SK-N-SH (cell line): ENCODE measurements around the gene NTN1.

Experiments
- CTCF ChIP-seq: fragments of 200-600 bp; sonication (generic); IDR thresholded peaks from 2 replicates; pipeline ENCODE4 v1.6.1; 2017; ENCODE audit warnings: antibody characterized with exemption, mild to moderate bottlenecking, moderate library complexity
- ELF1 ChIP-seq: IDR thresholded peaks from 2 replicates; pipeline ENCODE4 v1.4.0; 2012
- GATA2 ChIP-seq: sonication (generic); formaldehyde crosslinking; IDR thresholded peaks from 2 replicates; pipeline ENCODE4 v1.5.0; 2020; ENCODE audit warnings: mild to moderate bottlenecking, missing genetic modification reagents
- MAX ChIP-seq: IDR thresholded peaks from 2 replicates; pipeline ENCODE4 v1.4.0; 2012; ENCODE audit warnings: low read depth
- MEF2A ChIP-seq: IDR thresholded peaks from 2 replicates; pipeline ENCODE4 v1.4.0; 2012; ENCODE audit warnings: low read depth, borderline replicate concordance
- MXI1 ChIP-seq: IDR thresholded peaks from 2 replicates; pipeline ENCODE4 v1.6.1; 2012; ENCODE audit warnings: mild to moderate bottlenecking, low read depth, low read length, improper control_type of control experiment
- POLR2AphosphoS5 ChIP-seq: IDR thresholded peaks from 2 replicates; pipeline ENCODE4 v1.6.1; 2012; ENCODE audit warnings: low read depth, low read length
- RAD21 ChIP-seq: IDR thresholded peaks from 2 replicates; pipeline ENCODE4 v1.6.1; 2012; ENCODE audit warnings: mild to moderate bottlenecking, low read length
- SIN3A ChIP-seq: IDR thresholded peaks from 2 replicates; pipeline ENCODE4 v1.6.1; 2012; ENCODE audit warnings: low read depth, mild to moderate bottlenecking, low read length, moderate library complexity, borderline replicate concordance
- SMC3 ChIP-seq: IDR thresholded peaks from 2 replicates; pipeline ENCODE4 v1.6.1; 2012; ENCODE audit warnings: low read depth, low read length, improper control_type of control experiment
- ZBTB33 ChIP-seq: IDR thresholded peaks from 2 replicates; pipeline ENCODE4 v1.4.0; 2012; ENCODE audit warnings: low read depth, borderline replicate concordance

- TF ChIP-seq CTCF (no peak), ZBTB33 (no peak), SMC3 (no peak), POLR2AphosphoS5 (no peak), GATA2 (CRISPR knock-in tag) (no peak), SIN3A (no peak), MAX (no peak), MXI1 (no peak), ELF1 (no peak), MEF2A (no peak), RAD21 (no peak)
These were observed 36.0 kb downstream of the NTN1 start for GRCh38 chr17:9057310-9057709.
